Activated naive CD8-positive, alpha-beta T cell treated with anti-CD3 and anti-CD28 coated beads for 36 hours (primary cell): ENCODE measurements around the gene DECR2. TPM values are rescaled to one million over a fixed set of nuclear protein-coding genes. Genes with fewer than 3 reads are reported as not detected.
"Not testable (repeated sequence)": the region's sequence is repeated elsewhere in the genome, so short reads cannot be mapped to it uniquely, and the experiment has no call there.

Source experiments
- DNase-seq: peaks from one replicate; pipeline ENCODE4 v3.0.0; 2021
- H3K27ac Mint-ChIP-seq: one replicate; pipeline ENCODE4 v1.8.0; 2022; ENCODE audit warnings: mild to moderate bottlenecking, moderate library complexity, mixed read lengths
- H3K27me3 Mint-ChIP-seq: one replicate; pipeline ENCODE4 v1.8.0; 2022; ENCODE audit warnings: mild to moderate bottlenecking, mixed read lengths
- H3K36me3 Mint-ChIP-seq: one replicate; pipeline ENCODE4 v1.8.0; 2021; ENCODE audit warnings: mild to moderate bottlenecking, mixed read lengths
- H3K4me1 Mint-ChIP-seq: one replicate; pipeline ENCODE4 v1.8.0; 2021; ENCODE audit warnings: mixed read lengths
- H3K4me3 Mint-ChIP-seq: one replicate; pipeline ENCODE4 v1.8.0; 2022; ENCODE audit warnings: mild to moderate bottlenecking, moderate library complexity, mixed read lengths
- H3K9me3 Mint-ChIP-seq: one replicate; pipeline ENCODE4 v1.8.0; 2022; ENCODE audit warnings: mixed read lengths
- total RNA-seq, 2 experiments: library from RNA; stranded (reverse); gene quantifications; one replicate each; pipeline ENCODE4 v1.2.3, GENCODE V29; 2021

Gene DECR2
- total RNA-seq, 2 experiments from 2014 or later: 7.0 to 8.2 TPM

DNA sequence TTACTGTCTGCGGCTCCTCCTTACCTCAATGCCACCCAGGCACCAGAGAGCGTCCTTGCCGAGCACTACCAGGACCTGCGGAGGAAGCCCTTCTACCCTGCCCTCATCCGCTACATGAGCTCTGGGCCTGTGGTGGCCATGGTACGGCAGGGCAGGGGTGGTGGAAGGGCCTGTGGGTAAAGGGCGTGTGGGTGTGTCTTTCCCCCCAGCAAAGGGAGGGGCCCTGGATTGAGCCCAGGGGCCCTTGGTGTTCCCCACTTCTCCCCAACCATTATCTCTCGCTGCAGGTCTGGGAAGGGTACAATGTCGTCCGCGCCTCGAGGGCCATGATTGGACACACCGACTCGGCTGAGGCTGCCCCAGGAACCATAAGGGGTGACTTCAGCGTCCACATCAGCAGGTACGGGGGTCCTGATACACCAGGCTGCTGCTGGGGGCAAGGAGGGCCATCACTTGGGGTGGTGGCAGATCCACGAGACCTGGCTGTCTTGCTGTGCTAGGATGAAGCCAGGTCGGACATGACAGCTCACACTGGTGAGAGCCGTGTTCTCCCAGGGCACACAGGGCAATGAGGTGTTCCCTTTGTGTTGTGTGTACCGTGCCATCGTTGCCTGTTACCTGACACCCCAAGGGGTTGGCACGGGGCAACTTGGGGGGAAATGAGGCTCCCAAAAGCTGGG lies 2.2 kb upstream of the DECR2 start:
- Mint-ChIP-seq H3K9me3 (no peaks in the 10 kb centered on the region), H3K4me3 (no peak overlapping the region), H3K27me3 (peaks cover 8% of the 10 kb centered on the region), H3K27ac (no peak overlapping the region), H3K36me3 (no peaks in the 10 kb centered on the region), H3K4me1 (peaks cover 9% of the 10 kb centered on the region)
- DNase-seq: no peak

DNA sequence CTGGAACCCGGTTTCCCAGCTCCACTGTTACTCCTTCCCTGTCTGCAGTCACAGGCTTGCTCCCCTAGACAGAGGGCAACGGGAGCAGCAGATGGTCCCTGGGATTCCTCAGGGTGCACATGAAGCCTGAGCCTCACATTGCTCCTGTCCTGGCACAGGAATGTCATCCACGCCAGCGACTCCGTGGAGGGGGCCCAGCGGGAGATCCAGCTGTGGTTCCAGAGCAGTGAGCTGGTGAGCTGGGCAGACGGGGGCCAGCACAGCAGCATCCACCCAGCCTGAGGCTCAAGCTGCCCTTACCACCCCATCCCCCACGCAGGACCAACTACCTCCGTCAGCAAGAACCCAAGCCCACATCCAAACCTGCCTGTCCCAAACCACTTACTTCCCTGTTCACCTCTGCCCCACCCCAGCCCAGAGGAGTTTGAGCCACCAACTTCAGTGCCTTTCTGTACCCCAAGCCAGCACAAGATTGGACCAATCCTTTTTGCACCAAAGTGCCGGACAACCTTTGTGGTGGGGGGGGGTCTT lies 1.6 kb upstream of the DECR2 start:
- Mint-ChIP-seq H3K4me3 (peak overlapping the region; percentile 87), H3K27me3 (peaks cover 8% of the 10 kb centered on the region), H3K9me3 (no peaks in the 10 kb centered on the region), H3K27ac (peak overlapping the region; percentile 74), H3K4me1 (peaks cover 9% of the 10 kb centered on the region), H3K36me3 (no peaks in the 10 kb centered on the region)
- DNase-seq: no peak

DNA sequence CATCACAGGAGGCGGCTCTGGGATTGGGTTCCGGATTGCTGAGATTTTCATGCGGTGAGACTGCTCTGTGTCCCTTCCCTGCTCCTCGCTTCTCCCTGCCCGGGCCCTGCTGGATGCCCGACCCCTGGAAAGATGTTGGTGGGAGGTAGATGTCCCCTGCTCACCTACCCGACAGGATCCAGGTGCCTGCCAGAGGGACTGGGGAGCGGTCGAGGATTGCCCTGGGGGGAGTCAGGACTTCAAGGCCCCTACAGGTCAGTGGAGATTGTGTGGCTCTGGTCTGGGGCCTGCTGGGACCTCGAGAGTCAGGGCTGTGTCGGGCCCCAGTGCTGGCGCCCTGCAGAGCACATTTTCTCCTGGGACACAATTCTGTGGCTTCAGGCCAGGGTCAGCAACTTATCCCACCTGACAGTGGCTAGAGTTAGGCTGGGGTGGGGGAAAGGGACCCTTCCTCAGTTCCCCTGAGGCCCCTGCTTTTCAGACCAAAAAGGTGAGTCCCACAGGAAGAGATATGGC lies 3.3 kb downstream of the DECR2 start:
- no peak for DNase-seq
- Mint-ChIP-seq H3K27ac (no peak overlapping the region), H3K4me1 (peaks cover 6% of the 10 kb centered on the region), H3K36me3 (no peaks in the 10 kb centered on the region), H3K4me3 (no peak overlapping the region), H3K9me3 (no peaks in the 10 kb centered on the region), H3K27me3 (no peaks in the 10 kb centered on the region)

DNA sequence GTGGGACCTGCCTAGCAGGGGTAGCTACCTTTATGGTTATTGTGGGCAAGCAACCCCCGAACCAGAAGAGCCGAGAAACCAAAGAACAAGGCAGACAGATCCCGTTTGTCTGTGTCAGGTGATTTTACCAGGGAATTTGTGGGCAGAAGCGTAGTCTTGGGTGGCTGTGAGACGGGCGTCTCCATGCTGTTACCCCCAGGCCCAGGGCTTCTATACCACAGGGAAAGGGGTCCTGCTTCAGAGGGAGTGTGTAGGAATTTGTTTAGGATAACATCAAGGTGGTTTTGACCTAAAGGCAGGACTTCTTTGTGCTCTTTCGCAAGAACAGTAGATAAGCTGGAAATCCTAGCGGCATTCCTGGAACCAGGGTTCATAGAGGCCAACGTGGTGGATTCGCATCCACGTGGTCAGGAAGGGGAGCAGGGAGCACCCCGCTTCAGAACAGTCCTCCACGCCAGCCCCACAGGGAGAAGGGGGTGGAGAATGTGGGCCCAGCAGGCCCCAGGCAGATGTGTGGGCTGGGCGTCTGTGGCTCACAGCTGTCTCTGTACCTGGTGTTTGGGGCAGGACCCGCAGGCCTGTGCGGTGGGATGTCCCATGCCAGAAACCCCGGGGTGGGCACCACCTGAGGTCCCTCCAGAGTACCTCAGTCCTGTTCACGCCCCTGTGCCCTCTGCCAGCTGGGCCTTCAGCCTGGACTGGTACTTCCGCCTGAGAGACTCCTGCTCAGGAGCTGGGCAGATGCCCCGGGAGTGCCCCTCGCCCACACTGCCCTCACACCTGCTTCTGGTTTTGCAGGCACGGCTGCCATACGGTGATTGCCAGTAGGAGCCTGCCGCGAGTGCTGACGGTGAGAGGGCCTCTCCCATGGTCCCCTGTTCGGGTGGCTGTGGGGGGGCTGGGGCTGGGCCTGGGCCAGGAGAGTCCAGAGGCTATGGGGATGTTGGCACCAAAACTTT lies 4.1 kb downstream of the DECR2 start:
- H3K9me3 Mint-ChIP-seq: no peaks in the 10 kb centered on the region
- H3K27ac Mint-ChIP-seq: no peak overlapping the region
- H3K36me3 Mint-ChIP-seq: no peaks in the 10 kb centered on the region
- no peak overlapping the region for H3K4me3 Mint-ChIP-seq
- H3K4me1 Mint-ChIP-seq: no peaks in the 10 kb centered on the region
- DNase-seq: no peak
- H3K27me3 Mint-ChIP-seq: no peaks in the 10 kb centered on the region

DNA sequence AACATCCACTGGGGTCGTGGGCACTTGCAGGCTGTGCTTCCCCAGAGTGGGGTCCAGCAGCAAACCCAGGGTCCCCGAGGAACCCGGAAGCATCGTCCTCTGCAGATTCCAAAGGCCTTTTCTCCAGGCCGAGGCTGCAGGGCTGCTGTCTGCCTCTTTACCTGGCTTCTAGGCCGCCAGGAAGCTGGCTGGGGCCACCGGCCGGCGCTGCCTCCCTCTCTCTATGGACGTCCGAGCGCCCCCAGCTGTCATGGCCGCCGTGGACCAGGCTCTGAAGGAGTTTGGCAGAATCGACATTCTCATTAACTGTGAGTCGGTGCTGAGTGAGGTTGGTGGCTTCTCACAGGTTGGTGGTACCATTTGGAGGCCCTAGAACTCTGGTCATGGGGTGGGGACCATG lies 5.6 kb downstream of the DECR2 start:
- no peaks in the 10 kb centered on the region for H3K36me3 Mint-ChIP-seq
- H3K4me3 Mint-ChIP-seq: no peak overlapping the region
- no peaks in the 10 kb centered on the region for H3K27me3 Mint-ChIP-seq
- no peaks in the 10 kb centered on the region for H3K4me1 Mint-ChIP-seq
- DNase-seq: no peak
- no peaks in the 10 kb centered on the region for H3K9me3 Mint-ChIP-seq
- no peak overlapping the region for H3K27ac Mint-ChIP-seq

DNA sequence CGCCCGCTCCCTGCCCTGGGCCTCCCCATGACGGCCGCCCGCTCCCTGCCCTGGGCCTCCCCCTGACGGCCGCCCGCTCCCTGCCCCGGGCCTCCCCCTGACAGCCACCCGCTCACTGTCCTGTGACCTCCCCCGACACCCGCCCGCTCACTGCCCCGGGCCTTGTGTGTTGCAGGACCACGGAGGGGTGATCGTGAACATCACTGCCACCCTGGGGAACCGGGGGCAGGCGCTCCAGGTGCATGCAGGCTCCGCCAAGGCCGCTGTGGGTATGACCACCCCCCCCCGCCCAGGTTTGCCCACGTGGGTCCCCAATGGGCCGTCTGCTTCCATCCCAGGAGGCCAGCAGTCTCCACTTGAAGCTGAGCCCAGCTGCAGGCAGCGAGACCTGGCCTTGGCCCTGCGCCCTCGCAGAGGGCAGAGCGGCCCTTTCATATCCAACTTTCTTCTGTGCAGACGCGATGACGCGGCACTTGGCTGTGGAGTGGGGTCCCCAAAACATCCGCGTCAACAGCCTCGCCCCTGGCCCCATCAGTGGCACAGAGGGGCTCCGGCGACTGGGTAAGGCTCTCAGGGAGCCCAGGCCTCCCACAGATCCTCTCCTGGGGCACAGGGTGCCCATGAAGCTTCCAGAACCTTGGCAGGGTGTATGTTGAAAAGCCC lies 9.0 kb downstream of the DECR2 start:
- H3K27me3 Mint-ChIP-seq: no peaks in the 10 kb centered on the region
- no peaks in the 10 kb centered on the region for H3K9me3 Mint-ChIP-seq
- no peak for DNase-seq
- no peak overlapping the region for H3K4me3 Mint-ChIP-seq
- no peaks in the 10 kb centered on the region for H3K4me1 Mint-ChIP-seq
- no peak overlapping the region for H3K27ac Mint-ChIP-seq
- H3K36me3 Mint-ChIP-seq: no peaks in the 10 kb centered on the region

DNA sequence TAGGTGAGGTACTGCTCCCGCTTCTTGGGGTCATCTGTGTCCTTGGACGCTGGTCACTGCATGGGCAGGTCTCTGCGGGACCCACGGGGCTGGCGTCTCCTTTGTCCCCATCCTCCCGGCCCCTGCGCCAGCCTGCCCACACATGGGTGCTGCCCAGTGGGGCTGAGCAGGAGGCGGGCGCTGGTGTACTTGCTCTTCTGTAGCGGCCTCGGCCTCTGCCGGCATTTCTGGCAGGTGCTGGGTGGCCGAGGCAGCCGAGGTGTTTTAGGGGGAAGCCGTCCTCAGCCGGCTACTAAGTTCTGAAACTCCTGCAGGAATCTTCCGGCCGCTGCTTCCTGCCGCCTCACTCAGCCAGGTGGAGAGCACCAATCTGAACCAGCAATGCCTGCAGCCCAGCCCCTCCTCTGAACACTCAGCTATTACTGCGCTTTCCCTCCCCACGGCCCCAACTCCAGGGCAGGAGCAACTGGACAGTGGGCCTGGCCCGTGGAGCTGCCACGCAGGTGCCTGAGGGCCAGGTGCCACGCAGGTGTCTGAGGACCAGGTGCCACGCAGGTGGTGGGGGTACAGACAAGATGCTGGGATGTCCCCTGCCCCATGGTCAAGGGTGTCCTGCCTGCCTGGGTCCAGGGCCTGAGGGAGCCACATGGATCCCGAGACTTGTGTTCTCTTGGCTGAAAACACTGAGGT lies 10.0 kb downstream of the DECR2 start:
- no peaks in the 10 kb centered on the region for H3K9me3 Mint-ChIP-seq
- no peaks in the 10 kb centered on the region for H3K4me1 Mint-ChIP-seq
- no peak for DNase-seq
- H3K27me3 Mint-ChIP-seq: no peaks in the 10 kb centered on the region
- H3K4me3 Mint-ChIP-seq: no peak overlapping the region
- H3K36me3 Mint-ChIP-seq: no peaks in the 10 kb centered on the region
- no peak overlapping the region for H3K27ac Mint-ChIP-seq

DNA sequence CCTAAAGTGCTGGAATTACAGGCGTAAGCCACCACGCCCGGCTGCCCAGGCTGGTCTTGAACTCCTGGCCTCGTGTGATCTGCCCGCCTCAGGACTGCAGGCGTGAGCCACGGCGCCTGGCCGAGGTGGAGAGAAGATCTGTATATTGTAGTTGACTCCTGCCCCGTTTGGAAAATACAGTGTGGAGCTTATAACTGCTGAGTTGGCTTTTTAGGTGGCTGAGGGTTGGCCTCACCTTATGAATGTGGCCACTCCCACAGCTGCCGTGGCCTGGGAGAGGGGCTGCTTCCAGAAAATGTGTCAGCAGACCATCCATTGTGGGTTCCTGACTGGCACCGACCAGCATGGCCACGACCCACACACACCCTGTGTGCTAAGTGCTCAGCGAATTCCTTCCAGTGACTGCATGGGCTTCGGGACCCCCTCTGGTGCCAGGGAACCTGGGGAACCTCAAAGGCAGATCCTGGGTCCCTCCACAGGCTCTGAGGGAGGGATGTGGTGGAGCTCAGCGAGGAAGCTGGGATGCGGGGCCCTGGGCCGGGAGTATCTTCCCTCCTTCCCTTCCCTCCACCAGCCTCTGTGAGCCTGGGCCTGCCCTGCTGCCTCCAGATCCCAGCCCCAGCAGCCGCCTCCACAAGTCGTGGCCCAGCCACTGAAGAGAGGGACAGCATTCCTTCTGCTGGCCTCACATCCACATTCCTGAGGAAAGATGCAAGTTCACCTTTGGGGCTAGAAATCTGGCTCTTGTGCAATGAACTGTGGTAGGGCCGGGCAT lies 12.9 kb downstream of the DECR2 start:
- no peaks in the 10 kb centered on the region for H3K36me3 Mint-ChIP-seq
- no peak for DNase-seq
- no peaks in the 10 kb centered on the region for H3K4me1 Mint-ChIP-seq
- H3K9me3 Mint-ChIP-seq: no peaks in the 10 kb centered on the region
- no peaks in the 10 kb centered on the region for H3K27me3 Mint-ChIP-seq
- H3K27ac Mint-ChIP-seq: no peak overlapping the region
- H3K4me3 Mint-ChIP-seq: no peak overlapping the region

DNA sequence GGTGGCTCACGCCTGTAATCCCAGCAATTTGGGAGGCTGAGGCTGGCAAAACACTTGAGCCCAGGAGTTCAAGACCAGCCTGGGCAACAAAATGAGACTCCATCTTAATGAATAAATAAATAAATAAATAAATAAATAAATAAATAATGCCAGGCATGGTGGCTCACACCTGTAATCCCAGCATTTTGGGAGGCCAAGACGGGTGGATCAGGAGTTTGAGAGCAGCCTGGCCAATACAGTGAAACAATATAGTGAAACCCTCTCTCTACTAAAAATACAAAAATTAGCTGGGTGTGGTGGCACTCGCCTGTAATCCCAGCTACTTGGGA lies 13.4 kb downstream of the DECR2 start:
- H3K36me3 Mint-ChIP-seq, DNase-seq, H3K4me3 Mint-ChIP-seq, H3K27me3 Mint-ChIP-seq, H3K9me3 Mint-ChIP-seq, H3K4me1 Mint-ChIP-seq, H3K27ac Mint-ChIP-seq: not testable (repeated sequence)

DNA sequence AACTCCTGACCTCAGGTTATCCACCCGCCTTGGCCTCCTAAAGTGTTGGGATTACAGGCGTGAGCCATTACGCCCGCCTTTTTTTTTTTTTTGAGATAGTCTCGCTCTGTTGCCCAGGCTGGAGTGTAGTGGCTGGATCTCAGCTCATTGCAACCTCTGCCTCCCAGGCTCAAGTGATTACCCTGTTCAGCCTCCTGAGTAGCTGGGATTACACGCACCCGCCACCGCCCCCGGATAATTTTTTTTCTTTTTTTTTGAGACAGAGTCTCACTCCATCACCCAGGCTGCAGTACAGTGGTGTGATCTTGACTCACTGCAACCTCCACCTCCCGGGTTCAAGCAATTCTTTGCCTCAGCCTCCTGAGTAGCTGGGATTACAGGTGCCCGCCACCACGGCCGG lies 20.5 kb downstream of the DECR2 start:
- not testable (repeated sequence) for H3K9me3 Mint-ChIP-seq, DNase-seq, H3K4me3 Mint-ChIP-seq, H3K27me3 Mint-ChIP-seq, H3K36me3 Mint-ChIP-seq, H3K27ac Mint-ChIP-seq
- peaks cover 10% of the 10 kb centered on the region for H3K4me1 Mint-ChIP-seq

DNA sequence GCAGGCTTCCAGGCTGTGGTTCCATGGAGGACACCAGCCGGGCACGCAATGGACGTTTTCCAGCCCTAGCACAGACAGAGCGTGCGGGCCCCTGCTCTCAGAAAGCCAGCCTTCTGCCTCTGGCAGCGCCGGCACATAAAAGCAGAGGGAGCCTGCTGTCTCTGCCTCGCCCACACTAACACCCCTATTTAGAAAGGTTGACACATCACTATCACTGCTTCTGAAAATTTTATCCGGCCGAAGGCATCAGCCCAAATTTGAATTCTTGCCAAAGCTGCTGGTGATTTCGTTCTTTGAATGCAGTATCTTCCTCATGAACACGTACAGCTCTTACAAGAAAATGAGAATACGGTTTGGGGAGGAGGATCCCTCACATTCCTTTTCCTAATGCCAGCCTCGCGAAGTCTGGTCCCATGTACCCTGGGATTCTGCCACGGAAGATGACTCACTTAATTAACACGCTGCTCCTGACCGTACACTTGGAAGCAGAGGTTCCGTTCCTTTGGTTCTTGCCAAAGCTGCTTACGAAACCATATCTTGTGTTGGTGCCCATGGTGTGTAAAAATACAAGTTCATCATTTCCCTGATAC lies 22.4 kb downstream of the DECR2 start:
- no peak overlapping the region for H3K27ac Mint-ChIP-seq
- peak overlapping the region; percentile 68 for H3K4me3 Mint-ChIP-seq
- no peak for DNase-seq
- H3K4me1 Mint-ChIP-seq: peaks cover 25% of the 10 kb centered on the region
- H3K27me3 Mint-ChIP-seq: peaks cover 7% of the 10 kb centered on the region
- H3K9me3 Mint-ChIP-seq: no peaks in the 10 kb centered on the region
- H3K36me3 Mint-ChIP-seq: peaks cover 8% of the 10 kb centered on the region

DNA sequence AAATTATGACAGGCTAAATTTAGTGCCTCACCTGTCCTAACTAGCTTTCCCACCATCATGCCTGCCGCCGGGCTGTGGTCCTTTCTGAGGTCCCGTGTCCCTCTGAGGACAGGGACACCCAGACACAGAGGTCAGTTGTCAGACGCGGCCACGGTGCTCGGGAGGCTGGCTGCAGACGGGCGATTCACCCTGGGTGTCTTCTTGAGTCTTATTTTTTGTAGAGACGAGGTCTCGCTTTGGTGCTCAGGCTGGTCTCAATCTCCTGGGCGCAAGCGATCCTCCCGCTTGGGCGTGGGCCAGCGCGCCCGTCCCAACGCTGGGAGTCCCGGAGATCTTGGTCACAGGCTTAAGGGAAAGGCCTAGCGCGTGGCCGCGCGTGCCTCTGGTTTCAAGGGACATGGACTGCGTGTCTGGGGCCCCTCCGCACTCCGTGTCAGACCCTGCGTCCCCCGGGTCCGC lies 23.0 kb downstream of the DECR2 start:
- peak; percentile 11 for DNase-seq
- Mint-ChIP-seq H3K4me3 (peak overlapping the region; percentile 68), H3K36me3 (peaks cover 8% of the 10 kb centered on the region), H3K27ac (no peak overlapping the region), H3K4me1 (peaks cover 25% of the 10 kb centered on the region), H3K27me3 (peaks cover 7% of the 10 kb centered on the region), H3K9me3 (no peaks in the 10 kb centered on the region)

DNA sequence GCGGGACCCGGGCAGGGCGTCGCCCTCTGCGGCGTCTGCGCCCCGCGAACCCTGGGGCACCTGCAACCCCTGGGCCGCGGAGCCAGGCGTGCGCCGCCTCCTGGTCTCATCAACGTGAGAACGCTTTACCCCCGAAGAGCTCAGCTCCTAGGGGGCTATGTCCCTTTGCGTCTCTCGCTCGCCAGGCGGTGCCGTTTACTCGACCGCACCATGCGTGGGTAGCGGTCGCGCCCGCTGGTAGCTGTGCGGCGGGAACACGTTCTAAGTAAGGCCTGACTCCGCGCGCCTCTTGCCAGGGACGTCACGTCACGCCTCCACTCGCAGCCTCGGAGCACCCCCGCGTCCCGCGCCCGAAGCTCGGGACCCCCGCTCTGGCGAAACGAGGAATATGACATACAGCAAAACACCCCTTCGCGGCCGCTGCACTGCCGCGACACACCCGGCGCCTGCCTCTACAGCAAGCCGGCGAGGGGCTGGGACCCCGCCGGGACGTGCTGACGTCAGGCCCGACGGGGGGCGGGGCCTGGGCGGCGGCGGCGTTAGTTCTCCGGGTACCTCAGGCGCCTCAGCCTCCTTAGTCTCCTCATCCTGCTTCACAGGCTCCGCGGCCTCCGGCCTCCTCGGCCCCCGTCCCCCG lies 23.5 kb downstream of the DECR2 start, which contains the start of gene RAB11FIP3:
Gene RAB11FIP3 (plus strand): TSS at position 568 of the 637 bp plus-strand sequence. CDS start 358 bp downstream, outside the sequence.
- peaks cover 7% of the 10 kb centered on the region for H3K27me3 Mint-ChIP-seq
- H3K27ac Mint-ChIP-seq: peak within 1 kb of the TSS; percentile 76
- peaks cover 25% of the 10 kb centered on the region for H3K4me1 Mint-ChIP-seq
- peaks cover 8% of the 10 kb centered on the region for H3K36me3 Mint-ChIP-seq
- DNase-seq: peak; percentile 90
- H3K4me3 Mint-ChIP-seq: peak within 1 kb of the TSS; percentile 81
- no peaks in the 10 kb centered on the region for H3K9me3 Mint-ChIP-seq
